ENCODE results near the gene PDZRN4.

- TF ChIP-seq CTCF (IDR thresholded peaks at IDR 0.05) (peak in 4 of 6 experiments; percentile 33 to 46 (median 38)), POLR2A (IDR thresholded peaks at IDR 0.05) (no peak)
Observed at GRCh38 chr12:41277100-41277945, 89.2 kb downstream of the PDZRN4 start.

All from Peyer's patch (tissue), 4 donors.